Nephron (organoid): Measurements from ENCODE around the gene MRPL1.
"Not testable (repeated sequence)": the region's sequence is repeated elsewhere in the genome, so short reads cannot be mapped to it uniquely, and the experiment has no call there.

Experiments used
- H3K27ac Mint-ChIP-seq, 3 experiments: 2 replicates each; pipeline ENCODE4 v1.8.0; 2020; ENCODE audit warnings: mixed read lengths in 3 of 3, mild to moderate bottlenecking in 2 of 3, moderate library complexity in 1 of 3
- H3K27me3 Mint-ChIP-seq: 2 replicates; pipeline ENCODE4 v1.8.0; 2021; ENCODE audit warnings: low read depth, mild to moderate bottlenecking, moderate library complexity, mixed read lengths
- H3K36me3 Mint-ChIP-seq: 2 replicates; pipeline ENCODE4 v1.8.0; 2020; ENCODE audit warnings: low read depth, mixed read lengths
- H3K4me1 Mint-ChIP-seq: 2 replicates; pipeline ENCODE4 v1.8.0; 2020; ENCODE audit warnings: mixed read lengths
- H3K4me3 Mint-ChIP-seq, 3 experiments: 2 replicates each; pipeline ENCODE4 v1.8.0; 2020; ENCODE audit warnings: mild to moderate bottlenecking in 3 of 3, mixed read lengths in 3 of 3, moderate library complexity in 2 of 3
- H3K9me3 Mint-ChIP-seq: 2 replicates; pipeline ENCODE4 v1.8.0; 2020; ENCODE audit warnings: mixed read lengths
- TF ChIP-seq, protein P1 (sequence below), 3 experiments: fragments of 200-600 bp; sonication (generic); IDR thresholded peaks; one replicate each; pipeline ENCODE4 v1.5.0; 2021; ENCODE audit warnings: antibody characterized with exemption in 3 of 3; ENCODE audit not compliant: unreplicated experiment in 3 of 3

The MRPL1 gene

DNA sequence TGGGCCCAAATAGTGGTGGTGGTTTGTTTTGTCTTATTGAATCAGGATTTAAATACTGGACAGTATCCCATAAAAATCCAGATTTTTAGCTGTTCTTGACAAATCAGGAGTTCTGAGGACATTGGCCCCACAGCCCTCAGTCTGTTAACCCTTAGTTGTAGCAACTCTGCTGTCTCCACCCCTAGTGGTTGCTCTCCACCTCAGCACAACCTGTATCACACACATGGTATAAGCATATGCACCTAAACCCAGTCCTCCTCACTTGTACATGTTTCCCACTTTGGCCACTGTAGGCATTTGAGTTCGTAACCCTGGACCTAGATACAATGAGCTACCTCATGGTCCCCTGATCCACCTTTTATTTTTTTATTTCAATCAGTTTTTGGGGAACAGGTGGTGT is 75.9 kb downstream of the MRPL1 start:
- no peaks in the 10 kb centered on the region for H3K27me3 Mint-ChIP-seq
- H3K4me3 Mint-ChIP-seq, result no peak overlapping the region
- peaks cover 71% of the 10 kb centered on the region for H3K36me3 Mint-ChIP-seq
- no peaks in the 10 kb centered on the region for H3K4me1 Mint-ChIP-seq
- peaks cover 40% of the 10 kb centered on the region for H3K9me3 Mint-ChIP-seq
- TF ChIP-seq, protein P1, sequence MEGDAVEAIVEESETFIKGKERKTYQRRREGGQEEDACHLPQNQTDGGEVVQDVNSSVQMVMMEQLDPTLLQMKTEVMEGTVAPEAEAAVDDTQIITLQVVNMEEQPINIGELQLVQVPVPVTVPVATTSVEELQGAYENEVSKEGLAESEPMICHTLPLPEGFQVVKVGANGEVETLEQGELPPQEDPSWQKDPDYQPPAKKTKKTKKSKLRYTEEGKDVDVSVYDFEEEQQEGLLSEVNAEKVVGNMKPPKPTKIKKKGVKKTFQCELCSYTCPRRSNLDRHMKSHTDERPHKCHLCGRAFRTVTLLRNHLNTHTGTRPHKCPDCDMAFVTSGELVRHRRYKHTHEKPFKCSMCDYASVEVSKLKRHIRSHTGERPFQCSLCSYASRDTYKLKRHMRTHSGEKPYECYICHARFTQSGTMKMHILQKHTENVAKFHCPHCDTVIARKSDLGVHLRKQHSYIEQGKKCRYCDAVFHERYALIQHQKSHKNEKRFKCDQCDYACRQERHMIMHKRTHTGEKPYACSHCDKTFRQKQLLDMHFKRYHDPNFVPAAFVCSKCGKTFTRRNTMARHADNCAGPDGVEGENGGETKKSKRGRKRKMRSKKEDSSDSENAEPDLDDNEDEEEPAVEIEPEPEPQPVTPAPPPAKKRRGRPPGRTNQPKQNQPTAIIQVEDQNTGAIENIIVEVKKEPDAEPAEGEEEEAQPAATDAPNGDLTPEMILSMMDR (IDR thresholded peaks at IDR 0.05; ENCODE audit: unreplicated experiment in 3 of 3), result no peak
- H3K27ac Mint-ChIP-seq, result no peak overlapping the region

DNA sequence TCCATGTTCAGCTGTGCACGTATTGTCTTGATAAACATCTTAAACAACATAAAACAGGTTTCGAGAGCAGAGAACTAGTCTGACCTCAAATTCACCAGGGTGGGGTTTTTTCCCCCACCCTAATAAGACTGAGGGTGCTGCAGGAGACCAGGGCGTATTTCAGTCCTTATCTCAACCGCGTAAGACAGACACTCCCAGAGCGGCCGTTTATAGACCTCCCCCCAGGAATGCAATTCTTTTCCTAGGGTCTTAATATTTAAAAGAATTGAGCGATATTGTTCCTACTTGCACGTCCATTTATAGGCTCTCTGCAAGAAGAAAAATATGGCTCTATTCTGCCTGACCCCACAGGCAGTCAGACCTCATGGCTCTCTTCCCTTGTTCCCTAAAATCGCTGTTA is 83.3 kb downstream of the MRPL1 start:
- H3K4me1 Mint-ChIP-seq, H3K27me3 Mint-ChIP-seq, H3K27ac Mint-ChIP-seq, H3K4me3 Mint-ChIP-seq: not testable (repeated sequence)
- Mint-ChIP-seq H3K36me3 (peaks cover 65% of the 10 kb centered on the region), H3K9me3 (peaks cover 40% of the 10 kb centered on the region)

DNA sequence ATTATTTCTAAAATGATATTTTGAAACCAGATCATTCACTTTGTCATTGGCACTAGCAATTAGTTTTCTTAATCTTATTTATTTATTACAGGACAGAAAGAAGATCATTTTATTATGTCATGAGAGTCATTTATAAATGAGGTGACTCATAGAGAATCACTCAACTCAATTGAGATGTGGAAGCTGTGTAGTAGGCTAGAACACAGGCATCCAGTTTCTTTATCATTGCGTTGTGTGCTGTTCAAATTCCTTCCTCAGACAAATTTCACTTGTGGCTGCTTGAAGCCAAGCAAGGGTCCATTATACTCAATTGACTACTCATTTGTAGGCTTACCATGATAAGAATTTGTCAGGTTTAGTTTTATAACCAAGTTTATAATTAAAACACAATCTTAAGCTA is 87.6 kb downstream of the MRPL1 start:
- Mint-ChIP-seq H3K9me3 (peaks cover 6% of the 10 kb centered on the region), H3K4me1 (no peaks in the 10 kb centered on the region), H3K27me3 (no peaks in the 10 kb centered on the region), H3K4me3 (no peak overlapping the region), H3K36me3 (peaks cover 44% of the 10 kb centered on the region), H3K27ac (no peak overlapping the region)
- TF ChIP-seq, protein P1 (IDR thresholded peaks at IDR 0.05; ENCODE audit: unreplicated experiment in 3 of 3), result no peak

DNA sequence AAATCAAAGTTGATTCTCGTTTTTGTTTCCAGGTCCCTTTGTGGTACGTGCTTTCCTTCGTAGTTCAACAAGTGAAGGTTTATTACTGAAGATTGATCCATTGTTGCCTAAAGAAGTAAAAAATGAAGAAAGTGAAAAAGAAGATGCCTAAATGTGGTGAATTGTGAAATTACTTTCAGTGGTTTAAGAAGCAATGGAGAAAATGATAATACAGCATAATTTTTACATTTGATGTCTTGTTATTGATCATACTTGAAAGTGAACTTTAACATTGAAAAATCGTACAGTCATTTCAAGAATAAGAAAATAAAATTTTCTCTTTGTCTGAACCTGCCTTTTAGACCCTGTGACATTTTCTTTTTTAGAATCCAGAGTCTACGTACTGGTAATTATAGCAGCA is 89.8 kb downstream of the MRPL1 start:
- Mint-ChIP-seq H3K9me3 (no peaks in the 10 kb centered on the region), H3K36me3 (peaks cover 25% of the 10 kb centered on the region), H3K27me3 (no peaks in the 10 kb centered on the region), H3K27ac (no peak overlapping the region), H3K4me3 (no peak overlapping the region), H3K4me1 (no peaks in the 10 kb centered on the region)
- TF ChIP-seq, protein P1 (IDR thresholded peaks at IDR 0.05; ENCODE audit: unreplicated experiment in 3 of 3), result no peak

DNA sequence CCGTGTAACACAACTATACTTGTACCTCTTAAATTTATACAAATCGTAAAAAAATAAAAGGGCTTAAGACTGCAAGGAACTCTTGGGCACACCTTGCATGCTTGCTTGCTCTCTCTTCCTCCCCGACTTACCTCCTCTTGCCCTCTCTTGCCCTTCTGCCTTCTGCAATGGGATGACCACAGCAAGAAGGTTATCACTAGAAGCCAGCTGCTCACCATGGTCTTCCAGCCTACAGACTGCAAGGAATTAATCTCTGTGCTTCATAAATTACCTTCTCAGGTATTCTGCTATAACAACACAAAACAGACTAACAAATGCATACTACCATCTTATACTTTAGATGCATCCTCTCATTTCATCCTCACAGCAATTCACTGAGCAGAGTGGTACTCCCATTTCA is 92.1 kb downstream of the MRPL1 start:
- Mint-ChIP-seq H3K4me1 (no peaks in the 10 kb centered on the region), H3K9me3 (no peaks in the 10 kb centered on the region), H3K36me3 (peaks cover 22% of the 10 kb centered on the region), H3K4me3 (no peak overlapping the region), H3K27ac (no peak overlapping the region), H3K27me3 (no peaks in the 10 kb centered on the region)
- TF ChIP-seq, protein P1 (IDR thresholded peaks at IDR 0.05; ENCODE audit: unreplicated experiment in 3 of 3), result no peak

DNA sequence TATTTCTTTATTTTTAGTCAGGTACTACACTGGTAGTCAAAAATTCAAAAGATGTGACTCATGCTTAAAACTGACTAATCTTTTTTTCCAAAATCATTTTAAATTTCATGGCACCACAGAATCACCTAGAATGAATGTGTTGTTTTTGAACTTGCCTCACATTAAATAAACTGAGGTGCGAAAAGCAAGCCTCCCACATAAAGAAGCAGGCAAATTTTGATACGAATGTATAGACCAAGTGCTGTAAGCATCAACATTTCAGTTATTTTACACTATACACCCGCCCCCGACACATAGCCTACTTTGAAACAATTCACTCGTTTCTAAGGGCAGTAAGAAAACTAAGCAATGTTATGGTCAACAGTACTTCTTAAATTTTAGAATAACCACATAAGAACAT is 94.3 kb downstream of the MRPL1 start:
- Mint-ChIP-seq H3K9me3 (no peaks in the 10 kb centered on the region), H3K4me1 (peaks cover 4% of the 10 kb centered on the region), H3K36me3 (peaks cover 14% of the 10 kb centered on the region), H3K4me3 (no peak overlapping the region), H3K27me3 (no peaks in the 10 kb centered on the region), H3K27ac (no peak overlapping the region)
- TF ChIP-seq, protein P1 (IDR thresholded peaks at IDR 0.05; ENCODE audit: unreplicated experiment in 3 of 3), result no peak
